Measurements from ENCODE around the gene ADAM23. TPM values are rescaled to one million over a fixed set of nuclear protein-coding genes. Genes with fewer than 3 reads are reported as not detected.

ADAM23 gene
- total and polyA plus RNA-seq, 2 of the 13 experiments (the other 11 are each of a cell fraction or from before 2014, with no cell fraction given), result 0.04 TPM; not detected in 1

- no peak for TF ChIP-seq ZNF513 (CRISPR knock-in tag; conservative IDR thresholded peaks at IDR 0.05)
- no peak for TF ChIP-seq ZNF616 (CRISPR knock-in tag; IDR thresholded peaks at IDR 0.05; ENCODE audit: low read depth)
- no peak for TF ChIP-seq BORCS8-MEF2B (CRISPR knock-in tag; IDR thresholded peaks at IDR 0.05)
- TF ChIP-seq ZNF576 (CRISPR knock-in tag; IDR thresholded peaks at IDR 0.05), result no peak
- TF ChIP-seq JDP2 (CRISPR knock-in tag; IDR thresholded peaks at IDR 0.05; ENCODE audit: borderline replicate concordance), result no peak
- no peak for TF ChIP-seq TSC22D2 (CRISPR knock-in tag; IDR thresholded peaks at IDR 0.05; ENCODE audit: borderline replicate concordance)
- TF ChIP-seq EED (CRISPR knock-in tag; IDR thresholded peaks at IDR 0.05), result no peak
- no peak for TF ChIP-seq PLRG1 (conservative IDR thresholded peaks at IDR 0.05)
Measured at GRCh38 chr2:206569470-206569869, 126.1 kb downstream of the ADAM23 start (continued).

GRCh38 chr2:206570199-206570598, 126.9 kb downstream of the ADAM23 start:
- Histone ChIP-seq H3K4me3 (replicated peaks in 1 of 3; ENCODE audit: insufficient read depth in 1 of 3, low read depth in 2 of 3, low read length in 3 of 3) (no peak overlapping the region), H4K20me1 (ENCODE audit: insufficient read depth, low read length) (no peaks in the 10 kb centered on the region), H3K9ac (ENCODE audit: insufficient read depth, low read depth, low read length) (no peak overlapping the region), H3K36me3 (replicated peaks in 1 of 2; ENCODE audit: control insufficient read depth in 1 of 2, insufficient read depth in 2 of 2, low read length in 2 of 2) (no peaks in the 10 kb centered on the region), H3K4me2 (ENCODE audit: low read depth, low read length) (no peak overlapping the region), H3K27ac (ENCODE audit: extremely low read length, insufficient read depth, low read length) (no peak overlapping the region), H3K27me3 (ENCODE audit: control insufficient read depth in 1 of 2, insufficient read depth in 2 of 2, low read length in 2 of 2) (no peaks in the 10 kb centered on the region), H2AFZ (ENCODE audit: low read length) (no peak overlapping the region), H3K4me1 (ENCODE audit: insufficient read depth, low read length) (no peaks in the 10 kb centered on the region), H3K79me2 (ENCODE audit: insufficient read depth, low read length) (no peaks in the 10 kb centered on the region), H3K9me3 (ENCODE audit: low read length) (no peaks in the 10 kb centered on the region)
- BruUV-seq (replicated peaks), result no TSS peak
- intact Hi-C loops (cut with micrococcal nuclease; ENCODE audit: unreplicated experiment) (no loop called here), in situ Hi-C loops (cut with HindIII; ENCODE audit: extremely low pct_ligation_motif_present, low pct_unique_long_range_greater_than_20kb) (no loop called here)
- no peak for ATAC-seq
- FAIRE-seq, result no peak
- ChIA-PET CTCF (ENCODE audit: low intra/inter-chr PET ratio, low total read pairs) (no interaction called here), POLR2A (no interaction called here)
- TF ChIP-seq IRF9 (CRISPR knock-in tag; IDR thresholded peaks at IDR 0.05; ENCODE audit: borderline replicate concordance) (no peak), POGK (CRISPR knock-in tag; conservative IDR thresholded peaks at IDR 0.05) (no peak), ZNF710 (CRISPR knock-in tag; IDR thresholded peaks at IDR 0.05; ENCODE audit: borderline replicate concordance) (no peak)
- DNase-seq (ENCODE audit: low spot score), result no peak

All from HepG2 (cell line).